Measurements from ENCODE around the gene BEND6.
"Not testable (repeated sequence)": the region's sequence is repeated elsewhere in the genome, so short reads cannot be mapped to it uniquely, and the experiment has no call there.

The BEND6 gene

GRCh38 chr6:56984361-56984760 is 29.5 kb downstream of the BEND6 start:
- DNase-seq (ENCODE audit: low read depth): peak; percentile 64

GRCh38 chr6:56984884-56985283 is 30.0 kb downstream of the BEND6 start:
- DNase-seq (ENCODE audit: low read depth): no peak

- peak; percentile 56 for DNase-seq (ENCODE audit: low read depth)
Measured at GRCh38 chr6:56986611-56987010, 31.7 kb downstream of the BEND6 start.

DNA sequence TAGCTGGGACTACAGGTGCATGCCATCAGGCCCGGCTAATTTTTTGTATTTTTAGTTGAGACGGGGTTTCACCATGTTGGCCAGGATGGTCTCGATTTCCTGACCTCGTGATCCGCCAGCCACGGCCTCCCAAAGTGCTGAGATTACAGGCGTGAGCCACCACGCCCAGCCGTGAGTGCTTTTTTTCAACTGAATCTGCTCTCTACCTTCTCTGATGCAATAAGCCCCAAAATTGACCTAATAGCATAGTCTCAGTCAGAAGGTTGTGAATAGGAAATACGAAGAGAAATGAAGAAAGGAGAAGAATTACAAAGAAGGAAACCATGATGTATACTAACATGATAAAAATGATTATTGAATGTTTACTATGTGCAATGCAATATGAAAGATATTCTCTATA is 33.2 kb downstream of the BEND6 start:
- no peak for DNase-seq (ENCODE audit: low read depth)

DNA sequence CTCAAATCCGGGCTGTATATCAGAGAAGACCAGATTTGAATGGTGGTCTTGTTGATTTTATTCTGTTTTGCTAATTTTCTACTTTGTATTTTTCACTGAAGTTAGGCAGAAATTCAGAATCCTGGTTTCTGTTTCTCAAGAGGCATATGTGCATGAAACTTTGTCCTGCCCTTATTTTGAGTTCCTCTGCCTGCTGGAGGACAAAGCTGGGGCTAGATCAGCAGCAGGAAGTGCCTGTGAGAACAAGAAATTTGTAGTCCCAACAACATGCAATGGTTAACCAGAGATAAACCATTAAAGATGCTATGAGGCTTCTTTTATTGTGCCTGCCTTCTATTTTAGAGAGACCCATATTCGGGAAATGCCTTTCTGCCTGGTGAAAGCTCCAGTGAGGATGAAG is 37.1 kb downstream of the BEND6 start:
- no peak for DNase-seq (ENCODE audit: low read depth)

- DNase-seq (ENCODE audit: low read depth): no peak
Measured at GRCh38 chr6:56992703-56993102, 37.8 kb downstream of the BEND6 start.

GRCh38 chr6:56995347-56995902 is 40.5 kb downstream of the BEND6 start:
- no peak for DNase-seq (ENCODE audit: low read depth)

DNA sequence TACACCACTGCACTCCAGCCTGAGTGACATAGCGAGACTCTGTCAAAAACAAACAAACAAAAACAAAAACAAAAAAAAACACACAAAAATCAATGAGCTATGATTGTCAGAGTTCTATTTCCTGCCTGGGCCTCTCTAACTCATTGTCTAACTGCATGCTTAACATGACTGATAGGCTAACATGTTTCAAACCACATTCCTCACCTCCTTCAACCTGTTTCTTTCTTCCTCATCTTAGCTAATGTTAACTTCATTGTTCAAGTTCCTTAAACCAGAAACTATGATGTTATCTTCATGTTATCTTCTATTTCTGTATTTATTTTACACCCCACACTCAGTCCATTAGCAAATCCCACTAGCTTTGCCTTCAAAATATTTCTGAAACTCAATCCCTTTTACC is 41.5 kb downstream of the BEND6 start:
- DNase-seq (ENCODE audit: low read depth): no peak

- DNase-seq (ENCODE audit: low read depth): no peak
Measured at GRCh38 chr6:56999049-56999448, 44.1 kb downstream of the BEND6 start.

DNA sequence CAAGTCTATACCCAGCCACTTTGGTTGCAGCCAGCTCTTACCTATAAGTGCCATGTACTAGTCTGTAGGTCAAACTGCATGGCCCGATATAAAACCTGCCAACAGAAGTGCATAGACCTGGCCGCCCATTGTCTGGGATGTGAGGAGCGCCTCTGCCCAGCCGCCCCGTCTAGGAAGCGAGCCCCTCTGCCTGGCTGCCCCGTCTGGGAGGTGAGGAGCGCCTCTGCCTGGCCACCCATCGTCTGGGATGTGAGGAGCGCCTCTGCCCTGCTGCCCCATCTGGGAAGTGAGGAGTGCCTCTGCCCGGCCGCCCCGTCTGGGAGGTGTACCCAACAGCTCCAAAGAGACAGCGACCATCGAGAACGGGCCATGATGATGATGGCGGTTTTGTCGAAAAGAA is 44.8 kb downstream of the BEND6 start:
- not testable (repeated sequence) for DNase-seq (ENCODE audit: low read depth)

DNA sequence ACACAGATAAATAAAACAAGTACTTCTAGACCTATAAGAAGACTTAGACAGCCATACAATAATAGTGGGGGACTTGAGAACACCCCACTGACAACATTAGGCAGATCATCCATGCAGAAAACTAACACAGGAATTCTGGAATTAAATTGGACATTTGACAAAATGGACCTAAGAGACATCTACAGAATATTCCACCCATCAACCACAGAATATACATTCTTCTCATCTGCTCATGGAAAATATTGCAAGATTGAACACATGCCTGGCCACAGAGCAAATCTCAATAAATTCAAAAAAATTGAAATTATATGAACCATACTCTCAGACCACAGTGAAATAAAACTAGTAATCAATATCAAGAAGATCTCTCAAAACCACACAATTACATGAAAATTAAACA is 47.3 kb downstream of the BEND6 start:
- no peak for DNase-seq (ENCODE audit: low read depth)

- DNase-seq (ENCODE audit: low read depth): no peak
Measured at GRCh38 chr6:57004292-57004691, 49.4 kb downstream of the BEND6 start.

DNA sequence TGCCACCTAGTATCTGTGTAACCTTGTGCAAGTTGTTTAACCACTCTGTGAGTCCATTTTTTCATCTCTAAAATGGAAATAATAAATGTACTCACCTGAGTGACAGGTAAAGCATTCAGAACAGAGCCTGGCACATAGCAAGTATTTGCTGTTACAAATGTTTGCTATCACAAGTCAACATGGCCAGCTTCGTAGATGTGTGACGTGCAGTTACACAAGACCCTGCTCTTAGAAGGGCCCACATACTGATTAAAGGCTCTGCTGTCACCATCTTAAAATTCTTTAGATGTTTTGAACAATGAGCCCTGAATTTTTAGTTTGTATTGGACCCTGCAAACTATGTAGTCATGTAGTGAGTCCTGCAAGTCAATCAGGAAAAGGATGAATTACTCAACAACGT is 51.2 kb downstream of the BEND6 start:
- no peak for DNase-seq (ENCODE audit: low read depth)

DNA sequence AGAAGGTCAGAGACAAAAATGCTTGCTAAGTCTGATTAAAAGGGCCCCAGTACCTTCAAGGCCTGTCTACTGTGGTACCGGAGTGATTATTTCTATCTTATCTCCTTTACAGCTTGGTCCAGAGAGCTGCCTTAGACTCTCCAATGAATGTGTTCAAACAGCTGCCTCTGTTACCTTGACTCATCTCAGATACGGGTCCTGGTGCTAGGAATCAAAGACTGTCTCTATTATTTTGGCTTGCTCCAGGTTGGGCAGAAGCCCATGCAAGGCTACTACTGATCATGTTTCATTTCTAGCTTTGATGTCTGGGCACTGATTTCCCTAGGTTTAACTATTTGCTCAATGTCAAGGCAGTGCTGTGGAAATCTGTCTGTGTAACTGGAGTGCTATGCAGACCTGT is 53.2 kb downstream of the BEND6 start:
- DNase-seq (ENCODE audit: low read depth): not testable (repeated sequence)

DNA sequence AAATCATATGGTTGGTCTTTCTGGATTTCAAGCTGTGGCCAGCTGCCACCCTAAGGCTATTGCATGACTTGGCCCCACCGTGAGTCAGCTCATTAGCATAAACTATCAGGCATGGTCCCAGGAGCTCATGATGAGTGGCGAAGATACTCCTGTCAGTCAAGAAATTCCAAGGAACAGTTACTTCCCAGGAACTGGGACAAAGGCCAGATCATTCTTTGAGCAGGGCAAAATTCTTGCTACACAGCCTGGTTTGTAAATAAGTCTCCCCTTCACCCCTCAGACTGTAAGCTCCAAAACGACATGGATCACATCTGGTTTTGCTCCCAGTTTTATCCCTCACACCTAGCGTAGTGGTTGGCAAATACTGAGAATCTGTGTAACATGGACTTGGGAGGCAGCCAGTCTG is 58.6 kb downstream of the BEND6 start:
- DNase-seq (ENCODE audit: low read depth): peak; percentile 91

DNA sequence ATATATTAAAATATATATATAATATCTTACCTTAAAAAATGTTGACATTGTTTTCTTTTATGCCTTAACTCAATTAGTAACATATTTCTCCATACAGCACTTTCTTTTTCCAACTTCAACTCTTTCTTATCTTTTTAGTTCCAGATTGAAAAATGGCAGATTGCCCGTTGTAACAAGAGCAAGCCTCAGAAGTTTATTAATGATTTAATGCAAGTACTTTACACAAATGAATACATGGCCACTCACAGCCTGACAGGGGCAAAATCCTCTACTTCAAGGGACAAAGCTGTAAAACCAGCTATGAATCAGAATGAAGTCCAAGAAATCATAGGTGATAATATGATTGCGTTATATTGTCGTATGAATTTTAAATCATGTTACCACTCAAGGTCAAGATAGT is 62.2 kb downstream of the BEND6 start:
- no peak for DNase-seq (ENCODE audit: low read depth)

GRCh38 chr6:57017841-57018240 is 62.9 kb downstream of the BEND6 start:
- no peak for DNase-seq (ENCODE audit: low read depth)

DNA sequence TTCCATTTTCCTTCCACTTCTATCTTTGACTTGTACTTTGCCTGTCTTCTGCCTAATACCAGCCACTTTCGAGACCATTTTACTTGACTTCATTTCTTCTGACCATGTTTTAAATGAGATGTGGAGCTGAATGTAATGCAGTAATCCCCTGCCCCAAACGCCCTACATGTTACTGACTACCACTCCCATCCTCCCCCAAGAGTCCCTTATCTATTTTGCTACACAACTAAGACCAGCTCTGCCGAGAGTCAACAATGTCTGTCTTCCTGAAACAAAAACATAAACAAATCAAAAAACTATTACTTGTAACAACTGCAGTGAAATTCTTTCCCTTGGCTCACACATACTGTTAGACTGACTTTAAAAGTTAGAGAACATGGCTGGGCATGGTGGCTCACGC is 64.5 kb downstream of the BEND6 start:
- DNase-seq (ENCODE audit: low read depth): no peak

DNA sequence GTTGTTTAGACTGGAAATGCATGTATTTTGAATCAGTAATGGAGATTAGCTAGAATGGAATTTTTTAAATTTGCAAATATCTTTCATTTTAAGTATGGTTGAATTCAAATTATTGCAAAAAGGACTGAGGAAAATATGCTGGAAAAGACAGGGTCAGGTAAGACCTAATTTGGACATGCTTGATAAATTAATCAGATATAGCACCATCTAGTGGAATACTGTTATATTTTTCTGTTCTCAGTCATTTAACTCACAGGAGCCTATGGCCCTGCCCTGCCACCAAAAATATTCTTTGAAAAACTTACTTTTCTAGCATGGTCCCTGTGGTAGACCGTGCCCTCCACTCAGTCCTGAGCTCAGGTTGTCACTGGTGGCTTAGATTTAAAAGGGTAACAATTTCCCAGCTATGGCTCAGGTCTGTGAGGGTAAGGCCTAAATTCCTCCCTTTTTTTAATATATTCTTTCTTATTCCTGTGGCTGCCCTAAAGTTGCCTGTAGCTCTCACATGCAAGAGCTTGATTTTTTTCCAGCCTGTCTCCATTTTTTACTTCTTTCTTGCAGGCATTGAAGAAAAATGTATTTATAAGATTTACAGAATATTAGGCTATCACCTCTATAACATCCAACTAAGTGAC is 66.3 kb downstream of the BEND6 start:
- peak; percentile 49 for DNase-seq (ENCODE audit: low read depth)

GRCh38 chr6:57024321-57024720 is 69.4 kb downstream of the BEND6 start:
- no peak for DNase-seq (ENCODE audit: low read depth)

- DNase-seq (ENCODE audit: low read depth): no peak
Measured at GRCh38 chr6:57024775-57025174, 69.9 kb downstream of the BEND6 start.

GRCh38 chr6:57026001-57026400 is 71.1 kb downstream of the BEND6 start:
- no peak for DNase-seq (ENCODE audit: low read depth)

DNA sequence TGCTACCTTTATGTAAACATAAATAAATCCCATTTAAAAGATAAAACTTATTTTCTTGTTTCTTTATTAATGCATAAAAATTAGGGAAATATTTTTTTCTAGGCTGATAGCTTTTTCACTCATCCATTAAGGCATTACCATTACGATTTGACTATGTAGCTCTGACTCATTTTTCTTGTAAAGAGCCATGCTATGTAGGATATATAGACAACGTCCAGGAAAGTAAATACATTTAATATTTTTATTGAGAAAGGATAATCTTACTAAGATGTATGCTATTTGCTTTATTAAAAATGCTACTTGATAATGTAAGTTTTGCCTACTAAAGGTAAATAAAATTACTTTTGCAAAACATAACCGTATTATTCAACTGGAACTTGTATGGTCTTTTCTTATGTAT is 72.4 kb downstream of the BEND6 start:
- no peak for DNase-seq (ENCODE audit: low read depth)

DNA sequence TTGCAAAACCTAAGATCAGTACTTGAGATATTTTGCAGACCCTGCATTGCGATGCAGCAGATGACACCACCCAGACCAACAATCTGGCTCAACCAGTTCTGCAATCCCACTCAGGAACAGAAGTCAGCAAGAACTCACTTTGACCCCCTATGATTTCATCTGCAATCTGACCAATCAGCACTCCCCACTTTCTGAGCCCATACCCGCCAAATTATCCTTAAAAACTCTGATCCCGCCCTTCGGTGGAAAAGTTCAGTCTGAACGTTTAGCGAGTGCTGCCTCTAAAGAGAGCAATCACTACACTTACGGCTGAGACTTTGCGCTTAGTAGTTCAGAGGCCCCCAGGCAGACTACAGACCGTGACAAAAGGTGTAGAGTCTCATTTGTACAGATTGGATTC is 74.3 kb downstream of the BEND6 start:
- DNase-seq (ENCODE audit: low read depth): no peak
